Measurements from ENCODE around the gene CDC42BPG.

Gene CDC42BPG

GRCh38 chr11:64864135-64864472 lies 19.7 kb upstream of the CDC42BPG start:
- no peak overlapping the region for H3K27ac Mint-ChIP-seq
- peaks cover 50% of the 10 kb centered on the region for H3K4me1 Mint-ChIP-seq

GRCh38 chr11:64863391-64864060 lies 19.1 kb upstream of the CDC42BPG start:
- no peak for TF ChIP-seq CTCF (IDR thresholded peaks at IDR 0.05)
- no peaks in the 10 kb centered on the region for H3K9me3 Mint-ChIP-seq
- peaks cover 2% of the 10 kb centered on the region for H3K27me3 Mint-ChIP-seq (ENCODE audit: low read depth, poor library complexity)
- no peak for DNase-seq
- peaks cover 47% of the 10 kb centered on the region for H3K4me1 Mint-ChIP-seq
- H3K27ac Mint-ChIP-seq = peak overlapping the region; percentile 80
- H3K36me3 Mint-ChIP-seq (ENCODE audit: low read depth) = peaks cover 24% of the 10 kb centered on the region
- H3K4me3 Mint-ChIP-seq = peak overlapping the region; percentile 28

More at GRCh38 chr11:64864135-64864472, 19.7 kb upstream of the CDC42BPG start:
- DNase-seq = no peak
- Mint-ChIP-seq H3K36me3 (ENCODE audit: low read depth) (peaks cover 26% of the 10 kb centered on the region), H3K9me3 (no peaks in the 10 kb centered on the region), H3K4me3 (no peak overlapping the region), H3K27me3 (ENCODE audit: low read depth, poor library complexity) (peaks cover 2% of the 10 kb centered on the region)
- no peak for TF ChIP-seq CTCF (IDR thresholded peaks at IDR 0.05)

GRCh38 chr11:64862987-64863390 lies 18.5 kb upstream of the CDC42BPG start:
- Mint-ChIP-seq H3K4me1 (peaks cover 43% of the 10 kb centered on the region), H3K27ac (peak overlapping the region; percentile 85), H3K36me3 (ENCODE audit: low read depth) (peaks cover 19% of the 10 kb centered on the region), H3K9me3 (no peaks in the 10 kb centered on the region), H3K27me3 (ENCODE audit: low read depth, poor library complexity) (peaks cover under 1% of the 10 kb centered on the region), H3K4me3 (no peak overlapping the region)
- no peak for TF ChIP-seq CTCF (IDR thresholded peaks at IDR 0.05)
- no peak for DNase-seq

GRCh38 chr11:64861227-64861975 lies 16.9 kb upstream of the CDC42BPG start:
- Mint-ChIP-seq H3K27me3 (ENCODE audit: low read depth, poor library complexity) (peaks cover under 1% of the 10 kb centered on the region), H3K4me1 (peaks cover 43% of the 10 kb centered on the region), H3K27ac (no peak overlapping the region), H3K9me3 (no peaks in the 10 kb centered on the region), H3K36me3 (ENCODE audit: low read depth) (peaks cover 13% of the 10 kb centered on the region), H3K4me3 (no peak overlapping the region)
- no peak for DNase-seq
- TF ChIP-seq CTCF (IDR thresholded peaks at IDR 0.05) = no peak

GRCh38 chr11:64859542-64860414 lies 15.3 kb upstream of the CDC42BPG start:
- Mint-ChIP-seq H3K4me1 (peaks cover 40% of the 10 kb centered on the region), H3K4me3 (no peak overlapping the region), H3K36me3 (ENCODE audit: low read depth) (peaks cover 18% of the 10 kb centered on the region), H3K27me3 (ENCODE audit: low read depth, poor library complexity) (peaks cover 3% of the 10 kb centered on the region), H3K9me3 (no peaks in the 10 kb centered on the region), H3K27ac (peak overlapping the region; percentile 83)
- DNase-seq = no peak
- TF ChIP-seq CTCF (IDR thresholded peaks at IDR 0.05) = no peak

All from nephron progenitor cell (in vitro differentiated cells).